H9 (cell line): Measurements from ENCODE around the gene GTF2A2. TPM values are rescaled to one million over a fixed set of nuclear protein-coding genes. Genes with fewer than 3 reads are reported as not detected.

ENCODE experiments used
- DNase-seq: peaks from one replicate; pipeline ENCODE4 v3.0.0-alpha.2; 2017
- H2AFZ ChIP-seq: one replicate; pipeline ENCODE4 v1.6.1; 2013; ENCODE audit warnings: mild to moderate bottlenecking, low read length, control low read depth, moderate library complexity
- H2AK5ac ChIP-seq: 2 replicates; pipeline ENCODE4 v1.6.1; 2013; ENCODE audit warnings: low read length, control low read depth, mixed read lengths; ENCODE audit not compliant: insufficient read length
- H2BK120ac ChIP-seq: one replicate; pipeline ENCODE4 v1.6.1; 2013; ENCODE audit warnings: low read depth, mild to moderate bottlenecking, low read length, control low read depth, inconsistent platforms; ENCODE audit not compliant: poor library complexity, severe bottlenecking
- H2BK12ac ChIP-seq: 2 replicates; pipeline ENCODE4 v1.6.1; 2013; ENCODE audit warnings: low read length, control low read depth, mixed read lengths, low read depth; ENCODE audit not compliant: insufficient read length
- H2BK15ac ChIP-seq: 2 replicates; pipeline ENCODE4 v1.6.1; 2013; ENCODE audit warnings: low read depth, low read length, control low read depth
- H2BK20ac ChIP-seq: one replicate; pipeline ENCODE4 v1.6.1; 2013; ENCODE audit warnings: low read depth, mild to moderate bottlenecking, low read length, control low read depth, inconsistent platforms; ENCODE audit not compliant: poor library complexity, severe bottlenecking
- H2BK5ac ChIP-seq: 2 replicates; pipeline ENCODE4 v1.6.1; 2013; ENCODE audit warnings: low read length, control low read depth, mixed read lengths; ENCODE audit not compliant: insufficient read length
- H3K14ac ChIP-seq: 2 replicates; pipeline ENCODE4 v1.6.1; 2013; ENCODE audit warnings: low read length, control low read depth; ENCODE audit not compliant: insufficient read depth
- H3K18ac ChIP-seq: 2 replicates; pipeline ENCODE4 v1.6.1; 2013; ENCODE audit warnings: low read depth, mild to moderate bottlenecking, mixed read lengths, low read length, control low read depth; ENCODE audit not compliant: insufficient read length
- H3K23ac ChIP-seq: 2 replicates; pipeline ENCODE4 v1.6.1; 2013; ENCODE audit warnings: low read length, control low read depth, mixed read lengths, low read depth; ENCODE audit not compliant: insufficient read length
- H3K23me2 ChIP-seq: 2 replicates; pipeline ENCODE4 v1.6.1; 2013; ENCODE audit warnings: low read depth, mild to moderate bottlenecking, mixed read lengths, low read length, control low read depth; ENCODE audit not compliant: insufficient read length, poor library complexity, severe bottlenecking
- H3K27ac ChIP-seq: 2 replicates; pipeline ENCODE4 v1.5.1; 2013; ENCODE audit warnings: low read length, control low read depth, mixed read lengths, low read depth; ENCODE audit not compliant: insufficient read length
- H3K27me3 ChIP-seq: 2 replicates; pipeline ENCODE4 v1.6.1; 2013; ENCODE audit warnings: low read length, control low read depth, inconsistent platforms; ENCODE audit not compliant: insufficient read depth
- H3K4ac ChIP-seq: 2 replicates; pipeline ENCODE4 v1.6.1; 2013; ENCODE audit warnings: low read depth, mild to moderate bottlenecking, control low read depth, inconsistent platforms, low read length, moderate library complexity
- H3K4me1 ChIP-seq: 2 replicates; pipeline ENCODE4 v1.6.1; 2013; ENCODE audit warnings: low read length, control low read depth, inconsistent platforms; ENCODE audit not compliant: insufficient read depth
- H3K4me2 ChIP-seq: 2 replicates; pipeline ENCODE4 v1.6.1; 2013; ENCODE audit warnings: low read length, control low read depth, mixed read lengths; ENCODE audit not compliant: insufficient read length, insufficient read depth
- H3K56ac ChIP-seq: 2 replicates; pipeline ENCODE4 v1.6.1; 2013; ENCODE audit warnings: low read depth, mild to moderate bottlenecking, mixed read lengths, low read length, control low read depth; ENCODE audit not compliant: insufficient read length
- H3K79me1 ChIP-seq: 2 replicates; pipeline ENCODE4 v1.6.1; 2013; ENCODE audit warnings: low read depth, mild to moderate bottlenecking, moderate library complexity, low read length, control low read depth, inconsistent platforms; ENCODE audit not compliant: insufficient read depth, poor library complexity, severe bottlenecking
- H3K79me2 ChIP-seq: 2 replicates; pipeline ENCODE4 v1.6.1; 2013; ENCODE audit warnings: low read length, control low read depth, inconsistent platforms; ENCODE audit not compliant: insufficient read depth
- H3K9ac ChIP-seq: 2 replicates; pipeline ENCODE4 v1.6.1; 2013; ENCODE audit warnings: low read length, control low read depth, mixed read lengths; ENCODE audit not compliant: insufficient read length; ENCODE audit errors: extremely low read depth
- H3K9me3 ChIP-seq: one replicate; pipeline ENCODE4 v1.6.1; 2013; ENCODE audit warnings: low read depth, low read length, inconsistent platforms; ENCODE audit not compliant: control insufficient read depth
- H3T11ph ChIP-seq: one replicate; pipeline ENCODE4 v1.6.1; 2013; ENCODE audit warnings: mild to moderate bottlenecking, low read length, control low read depth, inconsistent platforms
- H4K20me1 ChIP-seq: one replicate; pipeline ENCODE4 v1.6.1; 2013; ENCODE audit not compliant: control insufficient read depth, insufficient read length, insufficient read depth
- H4K5ac ChIP-seq: 2 replicates; pipeline ENCODE4 v1.6.1; 2013; ENCODE audit warnings: low read depth, mild to moderate bottlenecking, mixed read lengths, low read length, control low read depth; ENCODE audit not compliant: insufficient read length
- H4K8ac ChIP-seq: replicated peaks from 2 replicates; pipeline ENCODE4 v1.6.1; 2013; ENCODE audit warnings: low read length, control low read depth, mixed read lengths, low read depth; ENCODE audit not compliant: insufficient read length
- H4K91ac ChIP-seq: 2 replicates; pipeline ENCODE4 v1.6.1; 2013; ENCODE audit warnings: low read depth, mild to moderate bottlenecking, moderate library complexity, mixed read lengths, low read length, control low read depth; ENCODE audit not compliant: insufficient read length
- H3K27ac Mint-ChIP-seq, 3 experiments: 2 replicates in 2 of 3; 3 replicates in 1 of 3; pipeline ENCODE4 v1.8.0; 2020 to 2021; ENCODE audit warnings: mixed read lengths in 3 of 3, mild to moderate bottlenecking in 1 of 3, moderate library complexity in 1 of 3
- H3K27me3 Mint-ChIP-seq: 2 replicates; pipeline ENCODE4 v1.8.0; 2021; ENCODE audit warnings: low read depth, mild to moderate bottlenecking, moderate library complexity, mixed read lengths
- H3K36me3 Mint-ChIP-seq, 3 experiments: 2 replicates in 2 of 3; 3 replicates in 1 of 3; pipeline ENCODE4 v1.8.0; 2020 to 2021; ENCODE audit warnings: low read depth in 3 of 3, mixed read lengths in 3 of 3; ENCODE audit not compliant: insufficient read depth in 1 of 3
- H3K4me1 Mint-ChIP-seq, 2 experiments: 2 replicates each; pipeline ENCODE4 v1.8.0; 2020; ENCODE audit warnings: mixed read lengths in 2 of 2
- H3K4me3 Mint-ChIP-seq, 2 experiments: 2 replicates in 1 of 2; 3 replicates in 1 of 2; pipeline ENCODE4 v1.8.0; 2020 to 2021; ENCODE audit warnings: mild to moderate bottlenecking in 2 of 2, mixed read lengths in 2 of 2, moderate library complexity in 1 of 2
- H3K9me3 Mint-ChIP-seq, 2 experiments: 2 replicates in 1 of 2; 3 replicates in 1 of 2; pipeline ENCODE4 v1.8.0; 2020; ENCODE audit warnings: mild to moderate bottlenecking in 2 of 2, mixed read lengths in 2 of 2, moderate library complexity in 1 of 2
- CTCF ChIP-seq: fragments of 200-600 bp; sonication (generic); conservative IDR thresholded peaks from 3 replicates; pipeline ENCODE4 v1.8.0; 2021; ENCODE audit warnings: antibody characterized with exemption, mild to moderate bottlenecking
- WGBS: extraction: QIAGEN DNeasy Blood & Tissue Kit; methylation state at CpG from one replicate; pipeline ENCODE4 v1.1.7; 2013; ENCODE audit warnings: missing lambda C conversion rate, low lambda C conversion rate, mixed read lengths; ENCODE audit not compliant: insufficient read length; ENCODE audit errors: extremely low coverage; 5-methylcytosine and 5-hydroxymethylcytosine counted together
- total RNA-seq: library from RNA; stranded (reverse); gene quantifications from 2 replicates; pipeline ENCODE4 v1.2.1, GENCODE V29; 2021

The GTF2A2 gene
- total RNA-seq, 1 experiment from 2014 or later = 144 TPM

DNA sequence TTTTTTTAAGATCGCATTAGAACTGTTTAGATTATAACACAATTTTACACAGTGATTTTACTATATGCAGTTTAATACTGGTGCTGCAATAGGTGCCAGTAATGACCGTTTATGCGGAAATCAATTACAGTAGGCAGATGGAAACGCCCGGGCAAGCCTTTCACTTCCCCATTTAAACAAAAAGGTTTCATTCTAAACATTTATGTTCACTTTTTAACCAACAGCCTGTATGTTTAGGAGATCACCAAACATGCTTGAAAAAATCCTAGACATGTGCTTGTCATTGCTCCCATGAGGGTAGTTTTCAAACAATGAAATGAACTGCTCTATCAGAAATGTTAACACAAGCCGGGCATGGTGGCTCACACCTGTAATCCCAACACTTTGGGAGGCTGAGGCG, 29.1 kb upstream of the GTF2A2 start:
- no peaks in the 10 kb centered on the region for H3K27me3 ChIP-seq
- DNase-seq = no peak
- H3K9me3 ChIP-seq = no peaks in the 10 kb centered on the region
- H3K79me1 ChIP-seq = peaks cover 2% of the 10 kb centered on the region
- WGBS = no CpG with 5 or more reads among the region's 7 CpGs
- H3K23me2 ChIP-seq = no peaks in the 10 kb centered on the region
- no peak overlapping the region for H4K5ac ChIP-seq
- H3T11ph ChIP-seq = no peak overlapping the region
- H2AFZ ChIP-seq = no peak overlapping the region
- no peak overlapping the region for H3K4ac ChIP-seq
- H4K91ac ChIP-seq = no peak overlapping the region
- no peak overlapping the region for H3K18ac ChIP-seq
- H3K9ac ChIP-seq = no peak overlapping the region
- Mint-ChIP-seq H3K36me3 (peaks cover 9 to 32% (median 18%) of the 10 kb centered on the region in 3 experiments), H3K9me3 (no peaks in the 10 kb centered on the region), H3K27me3 (peaks cover 14% of the 10 kb centered on the region), H3K4me1 (peaks cover 7 to 13% of the 10 kb centered on the region in 2 experiments), H3K4me3 (0 out of 5 replicates have a peak overlapping the region, but pooled peaks of 1 of the 2 experiments have one; percentile 38), H3K27ac (no peak overlapping the region)
- no peak overlapping the region for H2BK20ac ChIP-seq
- H3K4me2 ChIP-seq = no peak overlapping the region
- no peak overlapping the region for H3K14ac ChIP-seq
- no peaks in the 10 kb centered on the region for H4K20me1 ChIP-seq
- no peak overlapping the region for H3K27ac ChIP-seq
- no peak overlapping the region for H2BK15ac ChIP-seq
- no peak overlapping the region for H2BK5ac ChIP-seq
- no peak for TF ChIP-seq CTCF
- no peak overlapping the region for H3K23ac ChIP-seq
- H3K79me2 ChIP-seq = peaks cover 27% of the 10 kb centered on the region; the same call in 1 of the 2 replicates
- H2AK5ac ChIP-seq = no peak overlapping the region
- no peak overlapping the region for H2BK12ac ChIP-seq
- no peak overlapping the region for H2BK120ac ChIP-seq
- H3K56ac ChIP-seq = no peak overlapping the region
- H3K4me1 ChIP-seq = peaks cover 5% of the 10 kb centered on the region; the same call in 1 of the 2 replicates
- H4K8ac ChIP-seq = no peak overlapping the region
